Measurements from ENCODE around the gene FOXP4. TPM values are rescaled to one million over a fixed set of nuclear protein-coding genes. Genes with fewer than 3 reads are reported as not detected.

FOXP4 gene
- total and polyA plus RNA-seq, 2 of the 13 experiments (the other 11 are each of a cell fraction or from before 2014, with no cell fraction given), result 11.0 to 12.4 TPM

DNA sequence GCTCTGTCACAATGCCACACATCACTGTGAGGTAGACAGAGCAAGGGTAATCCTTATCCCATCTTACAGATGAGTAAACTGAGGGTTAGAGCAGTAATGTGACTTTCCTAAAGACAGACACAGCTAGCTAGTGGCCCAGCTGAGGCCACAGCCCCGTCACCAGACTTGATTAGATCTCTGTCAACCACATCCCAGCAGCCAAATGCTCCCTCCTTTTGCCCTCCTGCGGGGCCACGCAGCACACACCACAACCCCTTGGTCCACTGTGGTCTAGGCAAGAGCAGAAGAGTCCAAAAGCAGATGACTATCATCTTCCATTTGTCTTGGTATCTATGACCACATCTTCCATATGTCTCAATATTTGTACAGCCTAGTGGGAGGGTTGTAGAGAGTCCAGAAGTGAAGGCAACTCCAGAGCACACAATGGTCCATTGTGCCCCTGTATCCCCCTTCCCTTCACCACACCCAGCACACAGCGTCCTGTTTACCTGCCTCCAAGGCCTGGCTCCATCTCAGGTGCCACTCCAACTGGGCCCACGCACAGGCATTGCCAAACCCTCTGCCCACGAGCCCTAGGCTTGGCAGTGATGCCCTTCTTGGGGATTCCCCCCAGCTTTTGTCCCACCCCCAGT is 47.1 kb upstream of the FOXP4 start (continued):
- TF ChIP-seq AHDC1 (CRISPR knock-in tag; IDR thresholded peaks at IDR 0.05; ENCODE audit: borderline replicate concordance) (no peak), ZEB1 (IDR thresholded peaks at IDR 0.05; ENCODE audit: insufficient replicate concordance, low read depth) (peak; percentile 84), ZNF543 (CRISPR knock-in tag; IDR thresholded peaks at IDR 0.05) (0 out of 2 replicates have a peak, but pooled peaks have one; percentile 23), KDM4B (CRISPR knock-in tag; IDR thresholded peaks at IDR 0.05) (no peak), TEAD3 (CRISPR knock-in tag; optimal IDR thresholded peaks at IDR 0.05; ENCODE audit: borderline replicate concordance) (peak; percentile 45), PITX1 (CRISPR knock-in tag; IDR thresholded peaks at IDR 0.05) (peak; percentile 59; the same call in 1 of the 2 replicates), SP5 (CRISPR knock-in tag; IDR thresholded peaks at IDR 0.05; ENCODE audit: borderline replicate concordance, low read depth) (peak; percentile 92), SRSF1 (optimal IDR thresholded peaks at IDR 0.05; ENCODE audit: low read depth, low read length) (no peak), PRMT3 (CRISPR knock-in tag; IDR thresholded peaks at IDR 0.05; ENCODE audit: borderline replicate concordance, low read depth) (no peak), ETV5 (CRISPR knock-in tag; IDR thresholded peaks at IDR 0.05; ENCODE audit: borderline replicate concordance) (peak; percentile 49; the same call in 1 of the 2 replicates), HBP1 (CRISPR knock-in tag; IDR thresholded peaks at IDR 0.05; ENCODE audit: low read depth) (no peak), HMG20A (CRISPR knock-in tag; IDR thresholded peaks at IDR 0.05; ENCODE audit: borderline replicate concordance) (peak; percentile 67), MED1 (CRISPR knock-in tag; IDR thresholded peaks at IDR 0.05) (peak; percentile 50), MTF2 (CRISPR knock-in tag; IDR thresholded peaks at IDR 0.05; ENCODE audit: borderline replicate concordance) (no peak), ZNF747 (CRISPR knock-in tag; IDR thresholded peaks at IDR 0.05; ENCODE audit: borderline replicate concordance) (0 out of 2 replicates have a peak, but pooled peaks have one; percentile 27), ZNF563 (CRISPR knock-in tag; IDR thresholded peaks at IDR 0.05) (no peak)
- TF ChIP-seq, protein P1, sequence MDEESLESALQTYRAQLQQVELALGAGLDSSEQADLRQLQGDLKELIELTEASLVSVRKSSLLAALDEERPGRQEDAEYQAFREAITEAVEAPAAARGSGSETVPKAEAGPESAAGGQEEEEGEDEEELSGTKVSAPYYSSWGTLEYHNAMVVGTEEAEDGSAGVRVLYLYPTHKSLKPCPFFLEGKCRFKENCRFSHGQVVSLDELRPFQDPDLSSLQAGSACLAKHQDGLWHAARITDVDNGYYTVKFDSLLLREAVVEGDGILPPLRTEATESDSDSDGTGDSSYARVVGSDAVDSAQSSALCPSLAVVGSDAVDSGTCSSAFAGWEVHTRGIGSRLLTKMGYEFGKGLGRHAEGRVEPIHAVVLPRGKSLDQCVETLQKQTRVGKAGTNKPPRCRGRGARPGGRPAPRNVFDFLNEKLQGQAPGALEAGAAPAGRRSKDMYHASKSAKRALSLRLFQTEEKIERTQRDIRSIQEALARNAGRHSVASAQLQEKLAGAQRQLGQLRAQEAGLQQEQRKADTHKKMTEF (CRISPR knock-in tag; IDR thresholded peaks at IDR 0.05), result no peak
- TF ChIP-seq, protein P2, sequence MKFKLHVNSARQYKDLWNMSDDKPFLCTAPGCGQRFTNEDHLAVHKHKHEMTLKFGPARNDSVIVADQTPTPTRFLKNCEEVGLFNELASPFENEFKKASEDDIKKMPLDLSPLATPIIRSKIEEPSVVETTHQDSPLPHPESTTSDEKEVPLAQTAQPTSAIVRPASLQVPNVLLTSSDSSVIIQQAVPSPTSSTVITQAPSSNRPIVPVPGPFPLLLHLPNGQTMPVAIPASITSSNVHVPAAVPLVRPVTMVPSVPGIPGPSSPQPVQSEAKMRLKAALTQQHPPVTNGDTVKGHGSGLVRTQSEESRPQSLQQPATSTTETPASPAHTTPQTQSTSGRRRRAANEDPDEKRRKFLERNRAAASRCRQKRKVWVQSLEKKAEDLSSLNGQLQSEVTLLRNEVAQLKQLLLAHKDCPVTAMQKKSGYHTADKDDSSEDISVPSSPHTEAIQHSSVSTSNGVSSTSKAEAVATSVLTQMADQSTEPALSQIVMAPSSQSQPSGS (CRISPR knock-in tag; IDR thresholded peaks at IDR 0.05), result peak; percentile 14; the same call in 1 of the 2 replicates

Measured in HepG2 (cell line).